ENCODE measurements around the gene CD276.
"Not testable (repeated sequence)": the region's sequence is repeated elsewhere in the genome, so short reads cannot be mapped to it uniquely, and the experiment has no call there.

CD276 gene

GRCh38 chr15:73683777-73684580 is at the start of gene CD276:
Gene CD276 (plus strand): TSS chr15:73684383. CDS start chr15:73699640, 15,257 bp downstream.
- DNase-seq (ENCODE audit: low spot score) = peak; percentile 69

GRCh38 chr15:73637527-73637926 is 46.7 kb upstream of the CD276 start:
- no peak for DNase-seq (ENCODE audit: low spot score)

GRCh38 chr15:73639464-73639863 is 44.7 kb upstream of the CD276 start:
- DNase-seq (ENCODE audit: low spot score) = not testable (repeated sequence)

GRCh38 chr15:73647259-73648013 is 36.7 kb upstream of the CD276 start:
- no peak for DNase-seq (ENCODE audit: low spot score)

GRCh38 chr15:73648014-73648295 is 36.2 kb upstream of the CD276 start:
- DNase-seq (ENCODE audit: low spot score) = no peak

GRCh38 chr15:73650416-73651126 is 33.6 kb upstream of the CD276 start:
- no peak for DNase-seq (ENCODE audit: low spot score)

- no peak for DNase-seq (ENCODE audit: low spot score)
Observed at GRCh38 chr15:73654659-73655058, 29.5 kb upstream of the CD276 start.

GRCh38 chr15:73655724-73656123 is 28.5 kb upstream of the CD276 start:
- DNase-seq (ENCODE audit: low spot score) = no peak

- no peak for DNase-seq (ENCODE audit: low spot score)
Observed at GRCh38 chr15:73658645-73659044, 25.5 kb upstream of the CD276 start.

- DNase-seq (ENCODE audit: low spot score) = no peak
Observed at GRCh38 chr15:73660455-73660854, 23.7 kb upstream of the CD276 start.

GRCh38 chr15:73674587-73674986 is 9.6 kb upstream of the CD276 start:
- DNase-seq (ENCODE audit: low spot score) = no peak

GRCh38 chr15:73677146-73677607 is 7.0 kb upstream of the CD276 start:
- peak; percentile 34 for DNase-seq (ENCODE audit: low spot score)

GRCh38 chr15:73677733-73678132 is 6.5 kb upstream of the CD276 start:
- DNase-seq (ENCODE audit: low spot score) = no peak

- no peak for DNase-seq (ENCODE audit: low spot score)
Observed at GRCh38 chr15:73678498-73678897, 5.7 kb upstream of the CD276 start.

- DNase-seq (ENCODE audit: low spot score) = no peak
Observed at GRCh38 chr15:73679180-73679579, 5.0 kb upstream of the CD276 start.

- DNase-seq (ENCODE audit: low spot score) = no peak
Observed at GRCh38 chr15:73679964-73680363, 4.2 kb upstream of the CD276 start.

GRCh38 chr15:73680549-73680948 is 3.6 kb upstream of the CD276 start:
- no peak for DNase-seq (ENCODE audit: low spot score)

GRCh38 chr15:73681063-73681462 is 3.1 kb upstream of the CD276 start:
- DNase-seq (ENCODE audit: low spot score) = no peak

GRCh38 chr15:73681856-73682599 is 2.2 kb upstream of the CD276 start:
- DNase-seq (ENCODE audit: low spot score) = no peak

- no peak for DNase-seq (ENCODE audit: low spot score)
Observed at GRCh38 chr15:73682600-73683090, 1.5 kb upstream of the CD276 start.

GRCh38 chr15:73683257-73683776 is 866 bp upstream of the CD276 start:
- no peak for DNase-seq (ENCODE audit: low spot score)

Measured in pons (tissue), 1 donor.